Neural cell (in vitro differentiated cells): ENCODE data around the gene MAP1LC3B2. TPM values are rescaled to one million over a fixed set of nuclear protein-coding genes. Genes with fewer than 3 reads are reported as not detected.

ENCODE experiments used
- H2AFZ ChIP-seq: fragments of 200-600, 300-800 bp; sonication (generic), shearing (Covaris generic); 2 replicates; pipeline ENCODE4 v1.6.0; 2014; ENCODE audit warnings: low read depth, mild to moderate bottlenecking, antibody characterized with exemption, low read length, moderate library complexity
- H3F3A ChIP-seq: fragments of 200-600 bp; shearing (Covaris generic); 2 replicates; pipeline ENCODE4 v1.6.1; 2016; ENCODE audit warnings: mild to moderate bottlenecking, moderate library complexity, mixed read lengths, antibody characterized with exemption, low read length; ENCODE audit not compliant: insufficient read depth, poor library complexity, severe bottlenecking
- H3K27ac ChIP-seq: fragments of 200-600, 300-800 bp; sonication (generic), shearing (Covaris generic); 2 replicates; pipeline ENCODE4 v1.5.1; 2014; ENCODE audit warnings: mild to moderate bottlenecking, low read length, moderate library complexity
- H3K27me3 ChIP-seq: fragments of 300-800, 200-600 bp; sonication (generic), shearing (Covaris generic); 2 replicates; pipeline ENCODE4 v1.6.0; 2014; ENCODE audit warnings: mild to moderate bottlenecking, low read depth, low read length, moderate library complexity; ENCODE audit not compliant: insufficient read depth
- H3K36me3 ChIP-seq: fragments of 300-800, 200-600 bp; sonication (generic), shearing (Covaris generic); 2 replicates; pipeline ENCODE4 v1.5.1; 2014; ENCODE audit warnings: mild to moderate bottlenecking, antibody characterized with exemption, low read length, moderate library complexity; ENCODE audit not compliant: insufficient read depth
- H3K4me2 ChIP-seq: fragments of 300-800, 200-600 bp; sonication (generic), shearing (Covaris generic); 2 replicates; pipeline ENCODE4 v1.6.0; 2014; ENCODE audit warnings: mild to moderate bottlenecking, low read length
- H3K4me3 ChIP-seq: fragments of 300-800, 200-600 bp; sonication (generic), shearing (Covaris generic); 2 replicates; pipeline ENCODE4 v1.5.1; 2014; ENCODE audit warnings: mild to moderate bottlenecking, low read length, moderate library complexity
- H3K79me2 ChIP-seq: fragments of 200-600 bp; shearing (Covaris generic); replicated peaks from 2 replicates; pipeline ENCODE4 v1.6.0; 2014; ENCODE audit warnings: mild to moderate bottlenecking, low read length, moderate library complexity; ENCODE audit not compliant: insufficient read depth
- H3K9ac ChIP-seq: fragments of 300-800, 200-600 bp; sonication (generic), shearing (Covaris generic); 2 replicates; pipeline ENCODE4 v1.6.1; 2016; ENCODE audit warnings: mild to moderate bottlenecking, low read length, mixed read lengths
- H3K9me2 ChIP-seq: fragments of 200-600 bp; shearing (Covaris generic); 2 replicates; pipeline ENCODE4 v1.6.1; 2016; ENCODE audit warnings: mild to moderate bottlenecking, low read length, mixed read lengths; ENCODE audit not compliant: insufficient read depth
- H3K9me3 ChIP-seq: fragments of 200-600, 300-800 bp; sonication (generic), shearing (Covaris generic); 2 replicates; pipeline ENCODE4 v1.6.1; 2016; ENCODE audit warnings: mild to moderate bottlenecking, mixed run types, low read length, moderate library complexity, mixed read lengths
- H4K20me1 ChIP-seq: fragments of 200-600 bp; shearing (Covaris generic); 2 replicates; pipeline ENCODE4 v1.6.1; 2016; ENCODE audit warnings: mild to moderate bottlenecking, mixed run types; ENCODE audit not compliant: insufficient read depth
- EP300 ChIP-seq: fragments of 450-650 bp; conservative IDR thresholded peaks from 2 replicates; pipeline ENCODE4 v1.6.1; 2014; ENCODE audit warnings: antibody characterized with exemption, mild to moderate bottlenecking, moderate library complexity; ENCODE audit not compliant: poor library complexity, severe bottlenecking
- MXI1 ChIP-seq: fragments of 450-650 bp; conservative IDR thresholded peaks from 2 replicates; pipeline ENCODE4 v1.6.1; 2014; ENCODE audit warnings: antibody characterized with exemption, mild to moderate bottlenecking; ENCODE audit not compliant: poor library complexity, severe bottlenecking
- POLR2AphosphoS5 ChIP-seq: IDR thresholded peaks from 2 replicates; pipeline ENCODE4 v1.6.1; 2012
- TAF1 ChIP-seq: IDR thresholded peaks from 2 replicates; pipeline ENCODE4 v1.6.1; 2012; ENCODE audit warnings: low read depth
- polyA plus RNA-seq: library from polyadenylated mRNA; depleted of rRNA; stranded (reverse); fragments of >200 nt; gene quantifications from 2 replicates; pipeline ENCODE4 v1.2.3, GENCODE V29; 2014
- TF ChIP-seq, protein P1 (sequence below): IDR thresholded peaks from 2 replicates; pipeline ENCODE4 v1.6.1; 2012; ENCODE audit warnings: borderline replicate concordance
- TF ChIP-seq, protein P2 (sequence below): fragments of 450-650 bp; IDR thresholded peaks from 2 replicates; pipeline ENCODE4 v1.5.1; 2014; ENCODE audit warnings: antibody characterized with exemption, mild to moderate bottlenecking, moderate library complexity; ENCODE audit not compliant: poor library complexity, severe bottlenecking

Gene MAP1LC3B2
- polyA plus RNA-seq, 1 donor from 2014 or later = 3.9 TPM

DNA sequence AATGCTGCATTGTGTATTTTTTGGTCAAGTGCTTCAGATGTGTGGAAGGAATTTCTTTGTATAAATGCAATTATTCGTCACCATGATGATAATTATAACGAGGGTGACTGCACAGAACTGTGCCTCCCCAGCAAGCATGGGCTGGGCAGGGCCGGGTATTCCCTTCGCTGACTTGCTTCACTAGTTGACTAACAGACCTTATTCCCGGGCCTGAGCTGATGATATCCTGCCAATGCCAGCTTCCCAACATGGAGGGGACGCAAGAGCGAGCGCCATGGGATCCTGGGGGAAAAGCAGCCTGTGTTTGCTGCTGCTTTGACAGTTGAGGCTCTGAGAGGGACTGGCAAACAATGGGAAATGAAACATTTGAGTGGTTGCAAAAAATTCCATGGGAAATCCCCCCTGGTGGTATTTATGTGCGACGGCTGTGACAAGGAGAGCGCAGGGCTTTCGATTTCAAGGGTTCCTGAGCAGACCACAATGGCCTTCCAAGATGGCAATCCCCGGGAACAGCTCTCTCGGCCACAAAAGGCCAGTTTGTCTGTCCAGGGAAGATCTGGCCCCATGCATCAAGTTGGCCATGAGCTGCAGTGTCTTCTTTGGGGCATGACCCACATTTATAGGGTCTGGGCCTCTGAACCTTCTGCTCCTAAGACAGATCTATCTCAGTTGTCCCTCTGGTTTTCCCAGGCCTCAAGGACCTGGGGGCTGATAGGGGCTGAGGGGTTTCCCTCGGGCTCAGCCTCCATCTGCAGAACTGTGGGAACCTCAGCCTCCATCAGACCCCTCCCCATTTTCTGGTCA is 21.9 kb upstream of the MAP1LC3B2 start:
- no peak overlapping the region for H3K27ac ChIP-seq
- no peaks in the 10 kb centered on the region for H3K9me3 ChIP-seq
- no peak for TF ChIP-seq TAF1
- TF ChIP-seq, protein P1, sequence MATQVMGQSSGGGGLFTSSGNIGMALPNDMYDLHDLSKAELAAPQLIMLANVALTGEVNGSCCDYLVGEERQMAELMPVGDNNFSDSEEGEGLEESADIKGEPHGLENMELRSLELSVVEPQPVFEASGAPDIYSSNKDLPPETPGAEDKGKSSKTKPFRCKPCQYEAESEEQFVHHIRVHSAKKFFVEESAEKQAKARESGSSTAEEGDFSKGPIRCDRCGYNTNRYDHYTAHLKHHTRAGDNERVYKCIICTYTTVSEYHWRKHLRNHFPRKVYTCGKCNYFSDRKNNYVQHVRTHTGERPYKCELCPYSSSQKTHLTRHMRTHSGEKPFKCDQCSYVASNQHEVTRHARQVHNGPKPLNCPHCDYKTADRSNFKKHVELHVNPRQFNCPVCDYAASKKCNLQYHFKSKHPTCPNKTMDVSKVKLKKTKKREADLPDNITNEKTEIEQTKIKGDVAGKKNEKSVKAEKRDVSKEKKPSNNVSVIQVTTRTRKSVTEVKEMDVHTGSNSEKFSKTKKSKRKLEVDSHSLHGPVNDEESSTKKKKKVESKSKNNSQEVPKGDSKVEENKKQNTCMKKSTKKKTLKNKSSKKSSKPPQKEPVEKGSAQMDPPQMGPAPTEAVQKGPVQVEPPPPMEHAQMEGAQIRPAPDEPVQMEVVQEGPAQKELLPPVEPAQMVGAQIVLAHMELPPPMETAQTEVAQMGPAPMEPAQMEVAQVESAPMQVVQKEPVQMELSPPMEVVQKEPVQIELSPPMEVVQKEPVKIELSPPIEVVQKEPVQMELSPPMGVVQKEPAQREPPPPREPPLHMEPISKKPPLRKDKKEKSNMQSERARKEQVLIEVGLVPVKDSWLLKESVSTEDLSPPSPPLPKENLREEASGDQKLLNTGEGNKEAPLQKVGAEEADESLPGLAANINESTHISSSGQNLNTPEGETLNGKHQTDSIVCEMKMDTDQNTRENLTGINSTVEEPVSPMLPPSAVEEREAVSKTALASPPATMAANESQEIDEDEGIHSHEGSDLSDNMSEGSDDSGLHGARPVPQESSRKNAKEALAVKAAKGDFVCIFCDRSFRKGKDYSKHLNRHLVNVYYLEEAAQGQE = peak; percentile 24
- H3F3A ChIP-seq = no peaks in the 10 kb centered on the region
- H3K4me2 ChIP-seq = no peak overlapping the region
- no peak overlapping the region for H3K9ac ChIP-seq
- no peak overlapping the region for H2AFZ ChIP-seq
- H3K9me2 ChIP-seq = no peaks in the 10 kb centered on the region
- H3K79me2 ChIP-seq = no peaks in the 10 kb centered on the region
- no peaks in the 10 kb centered on the region for H4K20me1 ChIP-seq
- no peaks in the 10 kb centered on the region for H3K36me3 ChIP-seq
- H3K4me3 ChIP-seq = no peak overlapping the region
- H3K27me3 ChIP-seq = no peaks in the 10 kb centered on the region

DNA sequence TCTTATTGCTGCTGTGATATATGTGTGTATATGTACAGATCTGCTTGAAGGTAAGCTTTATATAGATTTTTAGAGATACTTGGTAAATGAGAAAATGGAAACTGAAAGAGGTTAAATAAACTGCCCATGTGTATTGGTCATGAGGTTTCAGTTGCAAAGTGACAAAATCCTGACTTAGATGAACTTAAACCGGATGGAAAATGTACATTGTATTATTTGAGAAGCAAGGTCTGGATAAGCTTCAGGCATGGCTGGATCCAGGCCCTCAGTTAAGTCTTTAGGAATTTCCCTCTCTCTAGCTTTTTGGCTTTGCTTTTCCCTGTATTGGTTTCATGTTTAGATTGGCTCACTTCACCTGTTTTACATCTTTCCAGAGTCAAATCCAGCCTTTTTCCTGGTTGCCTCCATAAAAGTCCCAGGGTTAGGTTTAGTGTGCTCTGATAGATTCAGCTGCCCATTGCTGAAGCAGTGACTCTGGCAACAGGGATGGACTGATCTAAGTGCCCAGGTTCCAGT is 21.0 kb upstream of the MAP1LC3B2 start:
- no peaks in the 10 kb centered on the region for H3K9me2 ChIP-seq
- TF ChIP-seq, protein P1 = no peak
- TF ChIP-seq, protein P2, sequence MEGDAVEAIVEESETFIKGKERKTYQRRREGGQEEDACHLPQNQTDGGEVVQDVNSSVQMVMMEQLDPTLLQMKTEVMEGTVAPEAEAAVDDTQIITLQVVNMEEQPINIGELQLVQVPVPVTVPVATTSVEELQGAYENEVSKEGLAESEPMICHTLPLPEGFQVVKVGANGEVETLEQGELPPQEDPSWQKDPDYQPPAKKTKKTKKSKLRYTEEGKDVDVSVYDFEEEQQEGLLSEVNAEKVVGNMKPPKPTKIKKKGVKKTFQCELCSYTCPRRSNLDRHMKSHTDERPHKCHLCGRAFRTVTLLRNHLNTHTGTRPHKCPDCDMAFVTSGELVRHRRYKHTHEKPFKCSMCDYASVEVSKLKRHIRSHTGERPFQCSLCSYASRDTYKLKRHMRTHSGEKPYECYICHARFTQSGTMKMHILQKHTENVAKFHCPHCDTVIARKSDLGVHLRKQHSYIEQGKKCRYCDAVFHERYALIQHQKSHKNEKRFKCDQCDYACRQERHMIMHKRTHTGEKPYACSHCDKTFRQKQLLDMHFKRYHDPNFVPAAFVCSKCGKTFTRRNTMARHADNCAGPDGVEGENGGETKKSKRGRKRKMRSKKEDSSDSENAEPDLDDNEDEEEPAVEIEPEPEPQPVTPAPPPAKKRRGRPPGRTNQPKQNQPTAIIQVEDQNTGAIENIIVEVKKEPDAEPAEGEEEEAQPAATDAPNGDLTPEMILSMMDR = no peak
- TF ChIP-seq TAF1 (no peak), MXI1 (no peak), EP300 (no peak), POLR2AphosphoS5 (no peak)

More for the DNA sequence above, 21.0 kb upstream of the MAP1LC3B2 start:
- no peaks in the 10 kb centered on the region for H3K27me3 ChIP-seq
- H3K9me3 ChIP-seq = no peaks in the 10 kb centered on the region
- no peaks in the 10 kb centered on the region for H3K79me2 ChIP-seq
- no peak overlapping the region for H3K9ac ChIP-seq
- H3K36me3 ChIP-seq = no peaks in the 10 kb centered on the region
- no peaks in the 10 kb centered on the region for H3F3A ChIP-seq
- H3K4me3 ChIP-seq = no peak overlapping the region
- H3K27ac ChIP-seq = no peak overlapping the region
- H2AFZ ChIP-seq = no peak overlapping the region
- H3K4me2 ChIP-seq = no peak overlapping the region
- no peaks in the 10 kb centered on the region for H4K20me1 ChIP-seq
